DMS79 (cell line): Measurements from ENCODE around the gene NMRAL1.
A peak's percentile ranks its signal among the peaks of the same experiment; 100 is the strongest.

ENCODE experiments used
- DNase-seq: peaks from one replicate; lab custom pipeline; 2025; lab: John Stamatoyannopoulos, UW

NMRAL1 gene

GRCh38 chr16:4505356-4506147 is 31.1 kb upstream of the NMRAL1 start:
- DNase-seq: no peak

- DNase-seq: no peak
Observed at GRCh38 chr16:4501071-4501478, 26.6 kb upstream of the NMRAL1 start.

- DNase-seq: no peak
Observed at GRCh38 chr16:4500272-4500671, 25.8 kb upstream of the NMRAL1 start.

GRCh38 chr16:4499196-4499555 is 24.8 kb upstream of the NMRAL1 start:
- no peak for DNase-seq

- DNase-seq: no peak
Observed at GRCh38 chr16:4498546-4499195, 24.2 kb upstream of the NMRAL1 start.

GRCh38 chr16:4496305-4496704 is 21.9 kb upstream of the NMRAL1 start:
- DNase-seq: no peak

GRCh38 chr16:4495766-4496165 is 21.3 kb upstream of the NMRAL1 start:
- no peak for DNase-seq

- DNase-seq: no peak
Observed at GRCh38 chr16:4494746-4495490, 20.5 kb upstream of the NMRAL1 start.

- DNase-seq: no peak
Observed at GRCh38 chr16:4491898-4492297, 17.5 kb upstream of the NMRAL1 start.

GRCh38 chr16:4489030-4489429 is 14.6 kb upstream of the NMRAL1 start:
- no peak for DNase-seq

- no peak for DNase-seq
Observed at GRCh38 chr16:4488499-4488967, 14.1 kb upstream of the NMRAL1 start.

- DNase-seq: no peak
Observed at GRCh38 chr16:4487955-4488498, 13.6 kb upstream of the NMRAL1 start.

- no peak for DNase-seq
Observed at GRCh38 chr16:4486126-4486893, 11.9 kb upstream of the NMRAL1 start.

GRCh38 chr16:4481963-4482362 is 7.5 kb upstream of the NMRAL1 start:
- no peak for DNase-seq

GRCh38 chr16:4481526-4481925 is 7.1 kb upstream of the NMRAL1 start:
- peak; percentile 8 for DNase-seq

- DNase-seq: no peak
Observed at GRCh38 chr16:4477966-4478365, 3.5 kb upstream of the NMRAL1 start.

GRCh38 chr16:4475880-4476788 is 1.7 kb upstream of the NMRAL1 start, which contains the start of gene HMOX2:
Gene HMOX2, plus strand, starts transcription at chr16:4476398. Its CDS starts 29,127 bp downstream, at chr16:4505525.
- DNase-seq: peak; percentile 71

- DNase-seq: no peak
Observed at GRCh38 chr16:4472880-4473279, 1.5 kb downstream of the NMRAL1 start.

GRCh38 chr16:4471869-4472268 is 2.6 kb downstream of the NMRAL1 start:
- DNase-seq: no peak

- DNase-seq: no peak
Observed at GRCh38 chr16:4468972-4469371, 5.5 kb downstream of the NMRAL1 start.

GRCh38 chr16:4467916-4468315 is 6.5 kb downstream of the NMRAL1 start:
- DNase-seq: no peak
